ENCODE measurements around the gene BEGAIN.

Gene BEGAIN

GRCh38 chr14:100589760-100590469 lies 2.7 kb upstream of the BEGAIN start:
- H3K27ac ChIP-seq (ENCODE audit: low read depth, low read length): no peak overlapping the region
- H3K9me3 ChIP-seq (ENCODE audit: control insufficient read depth in 1 of 2, low read length in 2 of 2): no peaks in the 10 kb centered on the region
- peaks cover 4 to 5% of the 10 kb centered on the region in 2 donors for H3K4me1 ChIP-seq (ENCODE audit: control insufficient read depth in 1 of 2, insufficient read depth in 2 of 2, low read length in 2 of 2)
- no peaks in the 10 kb centered on the region for H3K36me3 ChIP-seq (ENCODE audit: control insufficient read depth in 1 of 2, insufficient read depth in 2 of 2, low read length in 2 of 2)
- peaks cover 15 to 29% of the 10 kb centered on the region in 2 donors for H3K27me3 ChIP-seq (ENCODE audit: control insufficient read depth in 1 of 2, insufficient read depth in 2 of 2, low read length in 2 of 2)
- H3K9ac ChIP-seq (ENCODE audit: low read depth in 1 of 2, low read length in 2 of 2): no peak overlapping the region
- no peak overlapping the region for H3K4me3 ChIP-seq (ENCODE audit: low read depth in 1 of 2, low read length in 2 of 2)

DNA sequence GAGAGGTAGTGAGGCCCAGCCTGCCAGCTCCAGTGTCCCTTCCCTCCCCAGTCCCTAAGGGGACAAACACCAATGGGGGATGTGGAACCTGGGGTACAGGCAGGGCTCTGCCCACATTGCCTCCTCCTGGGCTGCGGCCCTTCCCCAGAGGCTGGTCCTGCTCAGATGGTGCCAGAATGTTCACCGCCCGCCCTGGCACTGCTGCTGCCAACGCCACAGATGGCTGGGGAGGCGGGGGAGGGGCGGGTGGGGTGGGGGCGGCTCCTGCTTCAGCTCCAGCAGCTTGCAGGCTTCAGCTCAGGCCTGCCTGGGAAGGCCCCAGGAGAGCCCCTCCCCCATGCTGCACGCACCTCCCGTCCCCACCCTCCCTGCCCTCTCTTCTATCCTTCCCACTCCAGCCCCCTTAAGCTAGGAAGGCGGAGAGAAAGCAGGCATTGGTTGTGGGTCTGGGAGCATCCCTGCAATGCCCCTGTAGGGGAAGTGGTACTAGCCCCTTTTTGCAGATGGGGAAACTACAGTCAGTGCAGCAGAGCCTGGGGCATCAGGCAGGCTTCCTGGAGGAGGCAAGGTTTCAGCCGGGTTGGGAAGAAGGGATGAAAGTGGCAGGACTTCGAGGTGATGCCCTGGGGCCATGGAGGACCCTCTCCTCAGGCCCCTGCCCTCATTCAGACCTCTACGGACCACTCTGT lies 2.0 kb upstream of the BEGAIN start:
- Histone ChIP-seq H3K4me1 (ENCODE audit: control insufficient read depth in 1 of 2, insufficient read depth in 2 of 2, low read length in 2 of 2) (peaks cover 4 to 5% of the 10 kb centered on the region in 2 donors), H3K27ac (ENCODE audit: low read depth, low read length) (no peak overlapping the region), H3K36me3 (ENCODE audit: control insufficient read depth in 1 of 2, insufficient read depth in 2 of 2, low read length in 2 of 2) (no peaks in the 10 kb centered on the region), H3K27me3 (ENCODE audit: control insufficient read depth in 1 of 2, insufficient read depth in 2 of 2, low read length in 2 of 2) (peaks cover 15 to 29% of the 10 kb centered on the region in 2 donors), H3K4me3 (ENCODE audit: low read depth in 1 of 2, low read length in 2 of 2) (no peak overlapping the region), H3K9ac (ENCODE audit: low read depth in 1 of 2, low read length in 2 of 2) (no peak overlapping the region), H3K9me3 (ENCODE audit: control insufficient read depth in 1 of 2, low read length in 2 of 2) (no peaks in the 10 kb centered on the region)

DNA sequence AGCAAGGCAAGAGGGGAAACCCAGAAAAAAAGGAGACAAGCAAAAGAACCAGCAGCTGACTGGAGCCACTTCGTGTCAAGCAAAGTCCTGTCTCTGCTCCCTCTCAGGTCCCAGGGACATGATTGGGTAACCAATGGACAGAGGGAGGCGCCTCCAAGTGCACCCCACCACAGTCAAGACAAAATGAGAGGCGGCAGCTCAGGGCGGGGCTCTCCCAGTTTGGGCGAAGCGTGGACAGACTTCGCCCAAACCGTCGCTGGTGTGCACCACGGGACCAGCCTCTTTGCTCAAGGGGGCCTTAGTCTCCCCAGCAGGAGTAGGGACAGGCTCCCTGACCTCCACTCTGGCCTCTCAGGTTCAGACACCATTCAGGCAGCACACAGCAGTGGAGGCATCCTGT lies 1.5 kb upstream of the BEGAIN start:
- no peak overlapping the region for H3K27ac ChIP-seq (ENCODE audit: low read depth, low read length)
- H3K4me1 ChIP-seq (ENCODE audit: control insufficient read depth in 1 of 2, insufficient read depth in 2 of 2, low read length in 2 of 2): peaks cover 4 to 5% of the 10 kb centered on the region in 2 donors
- peaks cover 15 to 29% of the 10 kb centered on the region in 2 donors for H3K27me3 ChIP-seq (ENCODE audit: control insufficient read depth in 1 of 2, insufficient read depth in 2 of 2, low read length in 2 of 2)
- no peaks in the 10 kb centered on the region for H3K36me3 ChIP-seq (ENCODE audit: control insufficient read depth in 1 of 2, insufficient read depth in 2 of 2, low read length in 2 of 2)
- H3K9me3 ChIP-seq (ENCODE audit: control insufficient read depth in 1 of 2, low read length in 2 of 2): no peaks in the 10 kb centered on the region
- H3K9ac ChIP-seq (ENCODE audit: low read depth in 1 of 2, low read length in 2 of 2): no peak overlapping the region
- H3K4me3 ChIP-seq (ENCODE audit: low read depth in 1 of 2, low read length in 2 of 2): no peak overlapping the region

GRCh38 chr14:100587763-100588411 lies 670 bp upstream of the BEGAIN start:
- H3K4me1 ChIP-seq (ENCODE audit: control insufficient read depth in 1 of 2, insufficient read depth in 2 of 2, low read length in 2 of 2): peaks cover 4 to 5% of the 10 kb centered on the region in 2 donors
- peaks cover 15 to 29% of the 10 kb centered on the region in 2 donors for H3K27me3 ChIP-seq (ENCODE audit: control insufficient read depth in 1 of 2, insufficient read depth in 2 of 2, low read length in 2 of 2)
- no peak overlapping the region for H3K27ac ChIP-seq (ENCODE audit: low read depth, low read length)
- no peak overlapping the region for H3K4me3 ChIP-seq (ENCODE audit: low read depth in 1 of 2, low read length in 2 of 2)
- no peaks in the 10 kb centered on the region for H3K9me3 ChIP-seq (ENCODE audit: control insufficient read depth in 1 of 2, low read length in 2 of 2)
- no peaks in the 10 kb centered on the region for H3K36me3 ChIP-seq (ENCODE audit: control insufficient read depth in 1 of 2, insufficient read depth in 2 of 2, low read length in 2 of 2)
- H3K9ac ChIP-seq (ENCODE audit: low read depth in 1 of 2, low read length in 2 of 2): no peak overlapping the region

GRCh38 chr14:100586403-100587085 lies 673 bp downstream of the BEGAIN start:
- H3K27ac ChIP-seq (ENCODE audit: low read depth, low read length): no peak overlapping the region
- H3K36me3 ChIP-seq (ENCODE audit: control insufficient read depth in 1 of 2, insufficient read depth in 2 of 2, low read length in 2 of 2): no peaks in the 10 kb centered on the region
- no peaks in the 10 kb centered on the region for H3K9me3 ChIP-seq (ENCODE audit: control insufficient read depth in 1 of 2, low read length in 2 of 2)
- no peak overlapping the region for H3K9ac ChIP-seq (ENCODE audit: low read depth in 1 of 2, low read length in 2 of 2)
- H3K4me3 ChIP-seq (ENCODE audit: low read depth in 1 of 2, low read length in 2 of 2): peak overlapping the region; percentile 47 to 59
- H3K27me3 ChIP-seq (ENCODE audit: control insufficient read depth in 1 of 2, insufficient read depth in 2 of 2, low read length in 2 of 2): peaks cover 15 to 29% of the 10 kb centered on the region in 2 donors
- H3K4me1 ChIP-seq (ENCODE audit: control insufficient read depth in 1 of 2, insufficient read depth in 2 of 2, low read length in 2 of 2): peaks cover 4 to 5% of the 10 kb centered on the region in 2 donors

GRCh38 chr14:100586153-100586402 lies 1.1 kb downstream of the BEGAIN start:
- Histone ChIP-seq H3K9me3 (ENCODE audit: control insufficient read depth in 1 of 2, low read length in 2 of 2) (no peaks in the 10 kb centered on the region), H3K4me1 (ENCODE audit: control insufficient read depth in 1 of 2, insufficient read depth in 2 of 2, low read length in 2 of 2) (peaks cover 4 to 5% of the 10 kb centered on the region in 2 donors), H3K36me3 (ENCODE audit: control insufficient read depth in 1 of 2, insufficient read depth in 2 of 2, low read length in 2 of 2) (no peaks in the 10 kb centered on the region), H3K9ac (ENCODE audit: low read depth in 1 of 2, low read length in 2 of 2) (no peak overlapping the region), H3K4me3 (ENCODE audit: low read depth in 1 of 2, low read length in 2 of 2) (peak overlapping the region in 1 of 2 donors; percentile 47), H3K27ac (ENCODE audit: low read depth, low read length) (no peak overlapping the region), H3K27me3 (ENCODE audit: control insufficient read depth in 1 of 2, insufficient read depth in 2 of 2, low read length in 2 of 2) (peaks cover 15 to 29% of the 10 kb centered on the region in 2 donors)

- H3K36me3 ChIP-seq (ENCODE audit: control insufficient read depth in 1 of 2, insufficient read depth in 2 of 2, low read length in 2 of 2): no peaks in the 10 kb centered on the region
- H3K4me3 ChIP-seq (ENCODE audit: low read depth in 1 of 2, low read length in 2 of 2): no peak overlapping the region
- H3K27me3 ChIP-seq (ENCODE audit: control insufficient read depth in 1 of 2, insufficient read depth in 2 of 2, low read length in 2 of 2): peaks cover 15 to 29% of the 10 kb centered on the region in 2 donors
- H3K27ac ChIP-seq (ENCODE audit: low read depth, low read length): no peak overlapping the region
- no peaks in the 10 kb centered on the region for H3K9me3 ChIP-seq (ENCODE audit: control insufficient read depth in 1 of 2, low read length in 2 of 2)
- no peak overlapping the region for H3K9ac ChIP-seq (ENCODE audit: low read depth in 1 of 2, low read length in 2 of 2)
- H3K4me1 ChIP-seq (ENCODE audit: control insufficient read depth in 1 of 2, insufficient read depth in 2 of 2, low read length in 2 of 2): peaks cover 4 to 5% of the 10 kb centered on the region in 2 donors
Measured at GRCh38 chr14:100585448-100586152, 1.6 kb downstream of the BEGAIN start.

- Histone ChIP-seq H3K9ac (ENCODE audit: low read depth in 1 of 2, low read length in 2 of 2) (no peak overlapping the region), H3K27me3 (ENCODE audit: control insufficient read depth in 1 of 2, insufficient read depth in 2 of 2, low read length in 2 of 2) (peaks cover 12 to 20% of the 10 kb centered on the region in 2 donors)
Measured at GRCh38 chr14:100584056-100585031, 2.9 kb downstream of the BEGAIN start.

GRCh38 chr14:100583245-100583644 lies 4.0 kb downstream of the BEGAIN start:
- H3K9ac ChIP-seq (ENCODE audit: low read depth in 1 of 2, low read length in 2 of 2): no peak overlapping the region
- peaks cover 7 to 12% of the 10 kb centered on the region in 2 donors for H3K27me3 ChIP-seq (ENCODE audit: control insufficient read depth in 1 of 2, insufficient read depth in 2 of 2, low read length in 2 of 2)
- no peaks in the 10 kb centered on the region for H3K9me3 ChIP-seq (ENCODE audit: control insufficient read depth in 1 of 2, low read length in 2 of 2)
- no peak overlapping the region for H3K4me3 ChIP-seq (ENCODE audit: low read depth in 1 of 2, low read length in 2 of 2)
- H3K4me1 ChIP-seq (ENCODE audit: control insufficient read depth in 1 of 2, insufficient read depth in 2 of 2, low read length in 2 of 2): peaks cover 4 to 5% of the 10 kb centered on the region in 2 donors
- no peaks in the 10 kb centered on the region for H3K36me3 ChIP-seq (ENCODE audit: control insufficient read depth in 1 of 2, insufficient read depth in 2 of 2, low read length in 2 of 2)
- H3K27ac ChIP-seq (ENCODE audit: low read depth, low read length): no peak overlapping the region

More at GRCh38 chr14:100584056-100585031, 2.9 kb downstream of the BEGAIN start:
- peaks cover 4 to 5% of the 10 kb centered on the region in 2 donors for H3K4me1 ChIP-seq (ENCODE audit: control insufficient read depth in 1 of 2, insufficient read depth in 2 of 2, low read length in 2 of 2)
- no peaks in the 10 kb centered on the region for H3K36me3 ChIP-seq (ENCODE audit: control insufficient read depth in 1 of 2, insufficient read depth in 2 of 2, low read length in 2 of 2)
- no peaks in the 10 kb centered on the region for H3K9me3 ChIP-seq (ENCODE audit: control insufficient read depth in 1 of 2, low read length in 2 of 2)
- no peak overlapping the region for H3K27ac ChIP-seq (ENCODE audit: low read depth, low read length)
- H3K4me3 ChIP-seq (ENCODE audit: low read depth in 1 of 2, low read length in 2 of 2): no peak overlapping the region
